ACC112 (cell line): Measurements from ENCODE around the gene TXNRD3.
"Not testable (repeated sequence)": the region's sequence is repeated elsewhere in the genome, so short reads cannot be mapped to it uniquely, and the experiment has no call there.

Experiments
- H2AFZ ChIP-seq: fragments of 200-600 bp; sonication (generic); one replicate; pipeline ENCODE4 v1.6.0; 2017; ENCODE audit warnings: antibody characterized with exemption, low read length; ENCODE audit not compliant: unreplicated experiment
- H3K27ac ChIP-seq: fragments of 200-600 bp; sonication (generic); 2 replicates; pipeline ENCODE4 v1.5.1; 2014; ENCODE audit warnings: low read depth, mild to moderate bottlenecking, antibody characterized with exemption, low read length, moderate library complexity
- H3K27me3 ChIP-seq: fragments of 200-600 bp; sonication (generic); 2 replicates; pipeline ENCODE4 v1.6.1; 2014; ENCODE audit warnings: mild to moderate bottlenecking, antibody characterized with exemption, low read length, moderate library complexity, mixed read lengths; ENCODE audit not compliant: insufficient read depth
- H3K36me3 ChIP-seq: fragments of 200-600 bp; sonication (generic); 2 replicates; pipeline ENCODE4 v1.6.1; 2016; ENCODE audit warnings: mild to moderate bottlenecking, antibody characterized with exemption, low read length, moderate library complexity, mixed read lengths; ENCODE audit not compliant: insufficient read depth
- H3K4me1 ChIP-seq: fragments of 200-600 bp; sonication (generic); one replicate; pipeline ENCODE4 v1.6.1; 2016; ENCODE audit warnings: low read length, mixed read lengths; ENCODE audit not compliant: insufficient read depth, unreplicated experiment, control insufficient read depth
- H3K4me3 ChIP-seq: fragments of 200-600 bp; sonication (generic); 2 replicates; pipeline ENCODE4 v1.5.1; 2014; ENCODE audit warnings: mild to moderate bottlenecking, low read depth, low read length
- H3K79me2 ChIP-seq: fragments of 200-600 bp; sonication (generic); one replicate; pipeline ENCODE4 v1.6.0; 2016; ENCODE audit warnings: low read length; ENCODE audit not compliant: control insufficient read depth, unreplicated experiment, insufficient read depth

TXNRD3 gene

DNA sequence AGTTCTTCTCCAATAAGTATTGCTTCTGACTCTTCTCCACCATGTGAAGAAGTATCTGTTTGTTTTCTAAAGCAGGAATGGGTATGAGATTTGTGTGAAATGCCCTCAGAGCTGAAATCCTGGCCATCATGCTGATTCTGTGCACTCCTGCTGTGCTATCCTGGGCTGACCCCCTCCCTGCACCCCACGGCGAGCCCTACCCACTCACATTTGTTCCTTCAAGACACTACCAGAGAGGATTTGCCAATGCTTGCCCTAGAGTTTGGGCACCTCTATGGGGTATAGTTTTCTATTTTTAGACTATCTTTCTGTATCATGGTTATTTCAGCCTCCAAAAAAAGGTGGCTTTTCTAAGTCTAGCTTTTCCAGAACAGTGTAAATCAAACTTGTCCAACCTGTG lies 18.5 kb downstream of the TXNRD3 start:
- H3K4me3 ChIP-seq, result no peak overlapping the region
- H2AFZ ChIP-seq, result no peak overlapping the region
- peaks cover 6% of the 10 kb centered on the region for H3K36me3 ChIP-seq
- no peaks in the 10 kb centered on the region for H3K79me2 ChIP-seq
- H3K27ac ChIP-seq, result no peak overlapping the region
- no peaks in the 10 kb centered on the region for H3K4me1 ChIP-seq
- H3K27me3 ChIP-seq, result no peaks in the 10 kb centered on the region

DNA sequence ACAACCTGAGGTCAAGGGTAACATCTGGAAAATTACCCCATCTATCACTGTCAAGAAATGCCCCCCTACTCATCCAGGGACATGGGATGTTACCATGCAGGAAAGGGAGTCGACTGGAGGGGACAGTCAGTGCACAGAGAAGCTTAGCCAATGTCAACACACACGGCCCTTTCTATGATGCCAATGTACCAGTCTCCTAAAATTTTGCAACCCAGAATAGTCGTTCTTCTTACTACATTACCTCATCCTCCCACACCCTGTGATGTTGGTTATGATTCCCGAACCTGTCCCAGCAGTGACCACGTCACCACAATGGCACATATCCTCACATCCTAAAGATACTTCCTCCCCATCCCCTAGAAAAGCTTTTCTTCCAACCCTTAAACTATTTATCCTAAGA lies 20.1 kb downstream of the TXNRD3 start:
- no peaks in the 10 kb centered on the region for H3K79me2 ChIP-seq
- H3K4me1 ChIP-seq, result no peaks in the 10 kb centered on the region
- H3K36me3 ChIP-seq, result peaks cover 4% of the 10 kb centered on the region
- H3K4me3 ChIP-seq, result no peak overlapping the region
- no peak overlapping the region for H3K27ac ChIP-seq
- no peaks in the 10 kb centered on the region for H3K27me3 ChIP-seq
- no peak overlapping the region for H2AFZ ChIP-seq

DNA sequence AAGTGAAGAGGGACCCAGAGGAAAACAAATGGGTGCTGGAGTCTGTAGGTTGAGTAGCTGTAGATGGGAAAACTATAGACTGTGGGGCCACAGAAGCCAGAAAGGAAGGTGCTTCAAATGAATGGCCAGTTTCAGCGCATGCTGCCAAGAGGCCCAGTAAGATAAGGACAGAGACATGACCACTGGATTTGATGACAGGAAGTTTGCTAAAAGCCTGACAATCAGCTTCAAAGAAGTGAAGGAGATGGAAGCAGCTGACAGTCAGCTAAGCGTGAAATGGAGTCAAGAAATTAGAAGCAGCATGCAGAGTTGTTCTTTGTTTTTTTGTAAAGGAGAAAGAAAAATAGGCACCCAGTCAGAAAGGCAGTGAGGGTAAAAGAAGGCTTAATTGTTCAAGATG lies 24.9 kb downstream of the TXNRD3 start:
- H3K36me3 ChIP-seq, result peaks cover 7% of the 10 kb centered on the region
- H3K79me2 ChIP-seq, result no peaks in the 10 kb centered on the region
- no peaks in the 10 kb centered on the region for H3K27me3 ChIP-seq
- no peak overlapping the region for H3K27ac ChIP-seq
- no peak overlapping the region for H2AFZ ChIP-seq
- H3K4me3 ChIP-seq, result no peak overlapping the region
- H3K4me1 ChIP-seq, result no peaks in the 10 kb centered on the region

DNA sequence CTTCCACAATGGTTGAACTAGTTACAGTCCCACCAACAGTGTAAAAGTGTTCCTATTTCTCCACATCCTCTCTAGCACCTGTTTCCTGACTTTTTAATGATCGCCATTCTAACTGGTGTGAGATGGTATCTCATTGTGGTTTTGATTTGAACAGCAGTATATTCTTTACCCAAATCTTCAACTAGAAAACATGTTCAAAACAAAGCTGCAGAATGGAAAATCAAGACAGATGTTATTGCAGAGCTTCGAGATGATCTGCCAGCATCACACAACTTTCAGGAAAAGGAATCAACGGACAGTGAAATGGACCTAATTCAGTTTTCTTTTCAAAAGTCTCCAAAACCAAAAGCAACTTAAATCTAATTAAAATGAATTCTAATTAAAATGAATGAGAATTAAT lies 29.2 kb downstream of the TXNRD3 start:
- H3K4me3 ChIP-seq, H2AFZ ChIP-seq, H3K27ac ChIP-seq, H3K36me3 ChIP-seq, H3K27me3 ChIP-seq, H3K79me2 ChIP-seq: not testable (repeated sequence)
- peaks cover 20% of the 10 kb centered on the region for H3K4me1 ChIP-seq

DNA sequence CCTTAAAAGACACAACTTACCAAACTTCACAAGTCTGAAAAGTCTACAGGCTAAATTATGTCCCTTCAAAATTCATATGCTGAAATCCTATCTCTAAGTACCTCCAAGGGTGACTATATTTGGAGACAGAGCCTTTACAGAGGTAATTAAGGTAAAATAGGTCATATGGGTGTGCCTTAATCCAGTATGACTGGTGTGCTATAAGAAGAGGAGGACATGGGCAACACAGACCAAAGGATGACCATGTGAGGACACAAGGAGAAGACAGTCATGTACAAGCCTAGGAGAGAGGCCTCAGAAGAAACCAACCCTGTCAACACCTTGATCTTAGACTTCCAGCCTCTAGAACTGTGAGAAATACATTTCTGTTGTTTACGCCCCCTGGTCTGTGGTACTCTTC lies 32.2 kb downstream of the TXNRD3 start:
- Histone ChIP-seq H3K4me1 (peaks cover 48% of the 10 kb centered on the region), H3K4me3 (no peak overlapping the region), H3K79me2 (no peaks in the 10 kb centered on the region), H3K36me3 (no peaks in the 10 kb centered on the region; the same call in 1 of the 2 replicates), H3K27me3 (no peaks in the 10 kb centered on the region), H2AFZ (no peak overlapping the region), H3K27ac (no peak overlapping the region)

DNA sequence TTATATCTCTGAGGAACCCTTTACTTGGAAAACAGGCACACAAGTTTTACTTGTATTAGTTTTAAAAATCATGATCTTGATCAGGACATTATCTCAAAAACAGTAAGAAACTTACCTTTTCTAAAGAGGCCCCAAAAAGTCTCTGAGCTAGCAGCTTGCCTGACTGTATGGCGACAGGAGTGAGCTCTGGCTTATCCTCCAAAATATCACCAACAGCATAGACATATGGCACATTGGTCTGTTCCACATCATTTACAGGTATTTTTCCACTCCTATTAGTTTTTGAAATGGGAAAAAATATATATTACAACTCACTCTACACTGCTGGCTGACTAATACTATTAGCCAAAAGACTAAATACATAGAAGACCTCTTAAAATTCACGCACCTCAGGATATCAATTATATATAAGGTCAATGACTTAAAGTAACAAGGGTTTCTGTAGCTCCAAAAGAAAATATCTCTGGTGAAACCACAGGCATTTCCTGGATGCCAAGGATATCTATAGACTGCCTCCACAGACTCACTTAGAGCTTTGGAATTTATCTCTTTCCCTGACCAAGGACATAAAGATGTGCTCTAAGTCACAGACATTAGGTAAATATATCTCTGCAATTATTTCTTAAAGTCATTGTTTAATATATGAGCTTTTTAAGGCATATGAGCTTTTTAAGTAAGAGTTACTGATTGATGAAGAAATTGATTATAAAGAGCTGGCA lies 33.1 kb downstream of the TXNRD3 start:
- H2AFZ ChIP-seq, result no peak overlapping the region
- peak overlapping the region; percentile 81 for H3K27ac ChIP-seq
- H3K4me3 ChIP-seq, result peak overlapping the region; percentile 25; the same call in 1 of the 2 replicates
- no peaks in the 10 kb centered on the region for H3K27me3 ChIP-seq
- peaks cover 57% of the 10 kb centered on the region for H3K4me1 ChIP-seq
- H3K79me2 ChIP-seq, result no peaks in the 10 kb centered on the region
- peaks cover 7% of the 10 kb centered on the region; the same call in 1 of the 2 replicates for H3K36me3 ChIP-seq

DNA sequence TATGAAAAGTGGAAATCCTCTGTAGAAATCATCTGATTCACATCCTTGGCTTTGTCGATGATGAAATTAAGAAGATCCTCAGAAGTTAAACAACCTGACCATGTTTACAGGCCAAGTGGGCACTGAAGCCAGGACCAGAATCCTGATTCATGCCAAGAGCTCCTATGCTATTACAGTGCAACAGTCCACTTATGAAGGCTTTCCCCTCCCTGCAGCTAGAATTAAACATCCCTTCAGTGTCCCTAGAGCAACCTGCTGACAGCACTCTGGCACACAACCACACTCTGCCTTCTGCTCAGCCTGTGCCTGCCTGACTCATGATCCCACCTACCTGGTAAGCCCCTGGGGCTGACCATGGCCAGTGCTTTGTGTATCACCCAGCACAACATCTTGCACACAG lies 33.8 kb downstream of the TXNRD3 start:
- H3K27me3 ChIP-seq, result no peaks in the 10 kb centered on the region
- peak overlapping the region; percentile 81 for H3K27ac ChIP-seq
- no peak overlapping the region for H2AFZ ChIP-seq
- peak overlapping the region; percentile 25; the same call in 1 of the 2 replicates for H3K4me3 ChIP-seq
- H3K79me2 ChIP-seq, result no peaks in the 10 kb centered on the region
- H3K36me3 ChIP-seq, result peaks cover 7% of the 10 kb centered on the region; the same call in 1 of the 2 replicates
- peaks cover 62% of the 10 kb centered on the region for H3K4me1 ChIP-seq

DNA sequence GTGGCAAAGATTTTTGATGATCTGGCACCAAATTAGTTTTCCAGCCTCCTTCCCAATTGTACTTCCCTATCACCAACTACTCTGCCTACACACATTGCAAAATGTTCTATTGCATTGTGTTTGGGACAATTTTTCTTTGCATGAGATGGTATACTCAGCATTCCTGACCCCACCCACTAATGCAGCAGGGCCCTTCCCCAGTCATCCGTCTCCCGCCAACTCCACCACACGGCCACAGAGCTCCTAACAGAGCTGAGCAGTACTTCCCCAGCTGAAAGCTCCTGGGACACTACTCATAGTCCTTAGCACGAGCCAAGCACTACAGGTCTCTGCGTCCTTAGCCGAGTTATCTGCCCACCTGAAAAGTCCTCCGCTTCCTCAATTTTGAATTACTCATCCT lies 34.2 kb downstream of the TXNRD3 start:
- no peaks in the 10 kb centered on the region for H3K27me3 ChIP-seq
- peak overlapping the region; percentile 25; the same call in 1 of the 2 replicates for H3K4me3 ChIP-seq
- peaks cover 7% of the 10 kb centered on the region; the same call in 1 of the 2 replicates for H3K36me3 ChIP-seq
- peak overlapping the region; percentile 81 for H3K27ac ChIP-seq
- H3K4me1 ChIP-seq, result peaks cover 62% of the 10 kb centered on the region
- no peaks in the 10 kb centered on the region for H3K79me2 ChIP-seq
- no peak overlapping the region for H2AFZ ChIP-seq

DNA sequence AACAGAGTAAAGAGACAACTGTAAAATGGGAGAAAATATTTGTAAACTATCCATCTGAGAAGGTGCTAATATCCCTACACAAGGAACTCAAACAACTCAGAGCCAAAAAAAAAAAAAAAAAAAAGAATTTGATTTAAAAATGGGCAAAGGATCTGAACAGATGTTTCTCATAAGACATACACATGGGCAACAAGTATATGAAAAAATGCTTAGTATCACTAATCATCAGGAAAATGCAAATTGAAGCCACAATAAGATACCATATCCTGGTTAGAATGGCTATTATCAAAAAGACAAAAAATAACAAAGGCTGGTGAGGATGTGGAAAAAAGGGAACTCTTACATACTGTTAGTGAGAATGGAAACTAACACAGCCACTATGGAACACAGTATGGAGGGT lies 36.2 kb downstream of the TXNRD3 start:
- Histone ChIP-seq H3K27me3 (no peaks in the 10 kb centered on the region), H3K27ac (no peak overlapping the region), H3K4me3 (no peak overlapping the region), H2AFZ (no peak overlapping the region), H3K79me2 (no peaks in the 10 kb centered on the region), H3K4me1 (peaks cover 62% of the 10 kb centered on the region), H3K36me3 (0 out of 2 replicates have a peak, but pooled peaks cover 7% of the 10 kb centered on the region)

DNA sequence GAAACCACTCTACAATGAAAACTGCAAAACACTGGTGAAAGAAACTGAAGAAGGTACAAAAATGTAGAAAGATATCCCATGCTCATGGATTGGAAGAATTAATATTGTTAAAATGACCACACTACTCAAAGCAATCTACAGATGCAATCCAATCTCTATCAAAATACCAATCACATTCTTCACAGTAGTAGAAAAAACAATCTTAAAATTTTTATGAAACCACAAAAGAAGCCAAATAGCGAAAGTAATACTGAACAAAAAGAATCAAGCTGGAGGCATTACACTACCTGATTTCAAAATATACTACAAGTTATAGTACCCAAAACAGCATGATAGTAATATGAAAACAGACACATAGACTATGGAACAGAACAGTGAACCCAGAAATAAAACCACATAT lies 36.9 kb downstream of the TXNRD3 start:
- no peak overlapping the region; the same call in 1 of the 2 replicates for H3K4me3 ChIP-seq
- no peaks in the 10 kb centered on the region for H3K27me3 ChIP-seq

DNA sequence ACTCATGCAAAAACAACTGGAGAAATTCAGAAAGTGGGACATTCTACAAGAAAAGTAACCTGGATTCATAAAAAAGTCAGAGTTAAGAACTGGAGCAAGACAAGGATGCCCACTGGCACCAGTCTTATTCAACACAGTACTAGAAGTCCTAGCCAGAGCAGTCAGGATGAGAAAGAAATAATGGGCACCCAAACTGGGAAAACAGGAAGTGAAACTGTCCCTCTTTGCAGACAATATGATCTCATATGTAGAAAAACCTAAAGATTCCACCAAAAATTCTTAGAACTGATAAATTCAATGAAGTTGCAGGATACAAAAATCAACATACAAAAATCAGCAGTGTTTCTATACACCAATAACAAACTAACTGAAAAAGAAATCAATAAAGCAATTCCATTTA lies 37.4 kb downstream of the TXNRD3 start:
- Histone ChIP-seq H2AFZ (no peak overlapping the region), H3K27me3 (no peaks in the 10 kb centered on the region), H3K27ac (no peak overlapping the region), H3K79me2 (no peaks in the 10 kb centered on the region), H3K36me3 (0 out of 2 replicates have a peak, but pooled peaks cover 7% of the 10 kb centered on the region), H3K4me3 (no peak overlapping the region), H3K4me1 (peaks cover 60% of the 10 kb centered on the region)

More for the DNA sequence above, 36.9 kb downstream of the TXNRD3 start:
- 0 out of 2 replicates have a peak, but pooled peaks cover 7% of the 10 kb centered on the region for H3K36me3 ChIP-seq
- H3K27ac ChIP-seq, result peak overlapping the region; percentile 26; the same call in 1 of the 2 replicates
- H2AFZ ChIP-seq, result no peak overlapping the region
- no peaks in the 10 kb centered on the region for H3K79me2 ChIP-seq
- H3K4me1 ChIP-seq, result peaks cover 62% of the 10 kb centered on the region
